ENCODE results near the gene FTSJ3. TPM values are rescaled to one million over a fixed set of nuclear protein-coding genes. Genes with fewer than 3 reads are reported as not detected.

FTSJ3 gene
- total RNA-seq, 4 donors from 2014 or later = 37.8 to 64.7 (median 47.2) TPM

DNA sequence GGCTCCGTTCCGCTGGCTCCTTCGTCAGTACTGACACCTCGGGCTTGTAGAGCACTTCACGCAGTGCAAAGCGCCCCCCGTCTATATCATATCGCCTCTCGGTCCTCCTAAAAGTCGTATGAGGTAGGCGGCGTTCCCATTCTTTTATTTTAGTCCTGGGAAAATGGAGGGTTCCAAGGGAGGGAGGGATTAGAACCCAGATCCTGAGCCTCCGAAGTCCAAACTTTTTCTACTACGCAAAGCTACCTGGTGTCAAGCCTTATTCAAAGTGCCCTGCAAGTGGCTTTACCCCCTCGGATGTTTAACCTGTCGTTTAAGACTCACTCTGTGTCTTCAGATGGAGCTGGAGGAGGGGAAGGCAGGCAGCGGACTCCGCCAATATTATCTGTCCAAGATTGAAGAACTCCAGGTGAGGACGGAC, 348 bp upstream of the FTSJ3 start:
- TF ChIP-seq, protein P1, sequence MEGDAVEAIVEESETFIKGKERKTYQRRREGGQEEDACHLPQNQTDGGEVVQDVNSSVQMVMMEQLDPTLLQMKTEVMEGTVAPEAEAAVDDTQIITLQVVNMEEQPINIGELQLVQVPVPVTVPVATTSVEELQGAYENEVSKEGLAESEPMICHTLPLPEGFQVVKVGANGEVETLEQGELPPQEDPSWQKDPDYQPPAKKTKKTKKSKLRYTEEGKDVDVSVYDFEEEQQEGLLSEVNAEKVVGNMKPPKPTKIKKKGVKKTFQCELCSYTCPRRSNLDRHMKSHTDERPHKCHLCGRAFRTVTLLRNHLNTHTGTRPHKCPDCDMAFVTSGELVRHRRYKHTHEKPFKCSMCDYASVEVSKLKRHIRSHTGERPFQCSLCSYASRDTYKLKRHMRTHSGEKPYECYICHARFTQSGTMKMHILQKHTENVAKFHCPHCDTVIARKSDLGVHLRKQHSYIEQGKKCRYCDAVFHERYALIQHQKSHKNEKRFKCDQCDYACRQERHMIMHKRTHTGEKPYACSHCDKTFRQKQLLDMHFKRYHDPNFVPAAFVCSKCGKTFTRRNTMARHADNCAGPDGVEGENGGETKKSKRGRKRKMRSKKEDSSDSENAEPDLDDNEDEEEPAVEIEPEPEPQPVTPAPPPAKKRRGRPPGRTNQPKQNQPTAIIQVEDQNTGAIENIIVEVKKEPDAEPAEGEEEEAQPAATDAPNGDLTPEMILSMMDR (IDR thresholded peaks at IDR 0.05) = no peak
- no peak for TF ChIP-seq POLR2A (IDR thresholded peaks at IDR 0.05)
- H3K4me3 ChIP-seq (replicated peaks in 1 of 3) = peak overlapping the region; percentile 16 to 48 (median 28)
- H3K9me3 ChIP-seq = no peaks in the 10 kb centered on the region
- peaks cover 58 to 59% of the 10 kb centered on the region in 2 donors for H3K36me3 ChIP-seq
- intact Hi-C loops (cut with DNase I) = loop anchor here (10.0 kb wide), 1 partner anchor 213 kb away; no protein-coding TSS in a partner anchor
- H3K4me1 ChIP-seq = peaks cover 9 to 21% of the 10 kb centered on the region in 2 donors
- WGBS, 2 donors = 1 to 2% methylated on average over 19 of the region's 19 CpGs
- H3K27ac ChIP-seq = peak overlapping the region; percentile 60 to 93 (median 90)
- no peak for DNase-seq
- H3K27me3 ChIP-seq = no peaks in the 10 kb centered on the region

GRCh38 chr17:63826468-63827001, 928 bp downstream of the FTSJ3 start:
- 0 to 1% methylated on average over 29 to 30 of the region's 31 CpGs for WGBS, 2 donors
- Histone ChIP-seq H3K4me1 (peaks cover 9 to 21% of the 10 kb centered on the region in 2 donors), H3K4me3 (replicated peaks in 1 of 3) (peak overlapping the region; percentile 28 to 48 (median 28)), H3K9me3 (no peaks in the 10 kb centered on the region), H3K36me3 (peaks cover 58% of the 10 kb centered on the region in 2 donors), H3K27me3 (no peaks in the 10 kb centered on the region), H3K27ac (peak overlapping the region in 2 of 3 donors; percentile 90 to 93)
- no peak for TF ChIP-seq POLR2A (IDR thresholded peaks at IDR 0.05)
- TF ChIP-seq, protein P1 (IDR thresholded peaks at IDR 0.05) = no peak
- DNase-seq = peak; percentile 17 to 20
- intact Hi-C loops (cut with DNase I) = loop anchor here (10.0 kb wide), 1 partner anchor 212 kb away; no protein-coding TSS in a partner anchor

GRCh38 chr17:63824362-63824761, 3.1 kb downstream of the FTSJ3 start:
- no peak for TF ChIP-seq POLR2A (IDR thresholded peaks at IDR 0.05)
- TF ChIP-seq, protein P1 (IDR thresholded peaks at IDR 0.05) = no peak
- Histone ChIP-seq H3K36me3 (peaks cover 55 to 58% of the 10 kb centered on the region in 2 donors), H3K4me1 (peaks cover 9 to 21% of the 10 kb centered on the region in 2 donors), H3K9me3 (no peaks in the 10 kb centered on the region), H3K27ac (no peak overlapping the region), H3K27me3 (no peaks in the 10 kb centered on the region), H3K4me3 (replicated peaks in 1 of 3) (no peak overlapping the region)
- 94 to 97% methylated on average over 9 of the region's 9 CpGs for WGBS, 2 donors
- intact Hi-C loops (cut with DNase I) = loop anchor here (10.0 kb wide), 1 partner anchor 210 kb away; no protein-coding TSS in a partner anchor
- DNase-seq = no peak

DNA sequence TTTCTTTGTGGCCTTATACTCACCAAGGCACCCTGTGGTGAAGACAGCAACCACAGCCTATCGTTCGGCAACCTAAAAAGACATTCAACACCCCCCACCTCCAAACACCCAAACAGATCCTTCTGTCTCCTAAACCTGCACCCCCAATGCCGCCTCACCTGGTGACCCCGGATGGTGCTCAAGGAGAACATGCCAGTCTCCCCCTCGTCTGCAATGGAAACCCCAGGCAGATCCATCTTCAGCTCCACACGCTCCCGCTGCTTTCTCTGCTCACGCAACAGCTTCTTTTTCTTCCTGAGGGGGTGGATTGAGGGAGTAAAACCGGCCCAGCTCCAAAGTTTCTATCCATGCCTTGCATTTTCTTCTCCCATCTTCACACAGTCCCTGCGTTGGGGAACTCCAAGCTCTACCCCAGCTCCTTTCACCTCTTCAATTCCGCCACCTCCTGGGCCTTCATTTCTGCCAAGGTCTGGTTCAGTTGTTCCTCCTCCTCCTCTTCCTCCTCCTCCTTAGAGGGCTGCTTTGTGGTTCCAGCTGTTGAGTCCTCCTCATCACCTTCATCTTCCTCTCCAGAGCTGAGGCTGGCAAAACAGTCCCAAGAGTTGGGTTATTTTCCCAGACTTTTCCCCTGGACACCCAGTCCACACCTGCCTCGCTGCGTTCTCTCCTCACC, 3.7 kb downstream of the FTSJ3 start:
- DNase-seq = no peak

More for the DNA sequence above, 3.7 kb downstream of the FTSJ3 start:
- no peak overlapping the region for H3K4me3 ChIP-seq (replicated peaks in 1 of 3)
- peaks cover 9 to 16% of the 10 kb centered on the region in 2 donors for H3K4me1 ChIP-seq
- intact Hi-C loops (cut with DNase I) = loop anchor here (10.0 kb wide), 1 partner anchor 209 kb away; no protein-coding TSS in a partner anchor
- WGBS, 2 donors = 96% methylated on average over 13 of the region's 13 CpGs
- H3K27ac ChIP-seq = no peak overlapping the region
- TF ChIP-seq, protein P1 (IDR thresholded peaks at IDR 0.05) = no peak
- no peak for TF ChIP-seq POLR2A (IDR thresholded peaks at IDR 0.05)
- peaks cover 58 to 60% of the 10 kb centered on the region in 2 donors for H3K36me3 ChIP-seq
- H3K9me3 ChIP-seq = no peaks in the 10 kb centered on the region
- no peaks in the 10 kb centered on the region for H3K27me3 ChIP-seq
